Measurements from ENCODE around the gene IL36RN.

IL36RN gene

DNA sequence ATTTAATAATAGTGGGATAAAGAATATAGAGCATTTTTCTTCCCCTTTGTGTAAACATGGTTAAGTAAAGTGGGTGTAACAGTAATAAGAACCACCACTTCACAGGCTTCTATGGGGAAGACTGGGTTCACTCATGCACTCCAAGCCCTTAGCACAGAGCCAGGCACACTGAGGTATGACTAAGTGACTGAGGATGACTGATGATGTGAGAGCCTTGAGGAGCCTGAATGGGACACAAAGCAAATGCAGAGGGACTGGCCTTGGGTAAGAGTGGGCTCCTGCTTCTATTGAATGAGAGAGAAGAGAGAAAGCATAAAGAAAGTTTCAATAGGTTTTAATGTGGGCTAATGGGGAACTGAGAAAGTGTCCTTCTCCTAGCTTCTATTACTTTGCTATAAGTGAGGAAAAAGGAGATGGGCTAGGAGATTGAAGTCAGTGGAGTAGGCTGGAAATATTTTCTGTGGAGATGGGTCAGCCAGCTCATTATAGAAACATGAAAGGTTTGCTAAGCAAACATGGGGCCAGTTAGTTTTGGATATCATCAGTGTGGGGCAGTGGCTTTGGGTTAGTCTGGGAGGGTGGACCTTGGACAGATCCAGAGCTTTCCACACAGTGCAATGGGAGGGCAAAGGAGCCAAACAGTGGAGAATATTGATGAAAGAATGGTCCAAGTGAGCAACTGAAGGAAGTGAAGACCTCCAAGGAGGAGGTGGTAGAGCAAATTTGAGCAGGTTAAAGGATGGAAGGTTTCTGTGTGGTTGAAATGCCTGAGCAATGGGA, 29.4 kb downstream of the IL36RN start:
- H3K36me3 ChIP-seq (ENCODE audit: low read depth): no peaks in the 10 kb centered on the region
- no peak overlapping the region for H3K4me3 ChIP-seq (ENCODE audit: severe bottlenecking)
- H3K27ac ChIP-seq (ENCODE audit: poor library complexity, severe bottlenecking): no peak overlapping the region
- H3K4me1 ChIP-seq (ENCODE audit: insufficient read depth, poor library complexity, severe bottlenecking): peaks cover 8% of the 10 kb centered on the region
- no peaks in the 10 kb centered on the region for H3K27me3 ChIP-seq (ENCODE audit: insufficient read depth, poor library complexity, severe bottlenecking)
- no peak for ATAC-seq (ENCODE audit: low read depth)
- TF ChIP-seq CTCF (IDR thresholded peaks at IDR 0.05; ENCODE audit: poor library complexity, severe bottlenecking): no peak
- H3K9me3 ChIP-seq (ENCODE audit: severe bottlenecking): no peaks in the 10 kb centered on the region
- no peak for DNase-seq (ENCODE audit: low spot score)

DNA sequence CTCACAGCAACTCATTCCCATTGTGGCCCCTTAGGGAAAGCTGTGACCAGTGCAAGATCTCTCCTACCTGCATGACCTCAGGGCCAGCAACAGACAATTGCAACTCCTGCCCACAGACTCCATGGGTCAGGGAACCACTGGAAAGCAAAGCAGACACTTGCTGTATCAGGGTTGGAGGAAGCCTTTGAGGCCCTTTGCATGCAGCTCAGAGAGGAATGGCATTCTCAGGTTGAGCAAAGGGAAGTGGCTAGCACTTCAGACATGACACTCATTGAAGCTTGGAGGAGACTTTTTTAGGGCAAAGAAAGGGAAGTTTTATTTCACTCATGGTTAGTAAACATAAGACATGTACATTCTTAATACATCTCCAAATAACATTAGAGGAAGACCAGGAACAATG, 30.9 kb downstream of the IL36RN start:
- H3K9me3 ChIP-seq (ENCODE audit: severe bottlenecking): no peaks in the 10 kb centered on the region
- TF ChIP-seq CTCF (IDR thresholded peaks at IDR 0.05; ENCODE audit: poor library complexity, severe bottlenecking): no peak
- no peak overlapping the region for H3K27ac ChIP-seq (ENCODE audit: poor library complexity, severe bottlenecking)
- H3K27me3 ChIP-seq (ENCODE audit: insufficient read depth, poor library complexity, severe bottlenecking): no peaks in the 10 kb centered on the region
- ATAC-seq (ENCODE audit: low read depth) (no peak), DNase-seq (ENCODE audit: low spot score) (no peak)
- no peaks in the 10 kb centered on the region for H3K36me3 ChIP-seq (ENCODE audit: low read depth)
- H3K4me3 ChIP-seq (ENCODE audit: severe bottlenecking): no peak overlapping the region
- peaks cover 8% of the 10 kb centered on the region for H3K4me1 ChIP-seq (ENCODE audit: insufficient read depth, poor library complexity, severe bottlenecking)

GRCh38 chr2:113091231-113091896, 32.4 kb downstream of the IL36RN start:
- Histone ChIP-seq H3K36me3 (ENCODE audit: low read depth) (no peaks in the 10 kb centered on the region), H3K4me1 (ENCODE audit: insufficient read depth, poor library complexity, severe bottlenecking) (no peaks in the 10 kb centered on the region), H3K4me3 (ENCODE audit: severe bottlenecking) (no peak overlapping the region), H3K9me3 (ENCODE audit: severe bottlenecking) (no peaks in the 10 kb centered on the region), H3K27me3 (ENCODE audit: insufficient read depth, poor library complexity, severe bottlenecking) (no peaks in the 10 kb centered on the region), H3K27ac (ENCODE audit: poor library complexity, severe bottlenecking) (no peak overlapping the region)
- ATAC-seq (ENCODE audit: low read depth) (no peak), DNase-seq (ENCODE audit: low spot score) (no peak)
- TF ChIP-seq CTCF (IDR thresholded peaks at IDR 0.05; ENCODE audit: poor library complexity, severe bottlenecking): no peak

- H3K4me3 ChIP-seq (ENCODE audit: severe bottlenecking): no peak overlapping the region
- no peak for ATAC-seq (ENCODE audit: low read depth)
- H3K27me3 ChIP-seq (ENCODE audit: insufficient read depth, poor library complexity, severe bottlenecking): no peaks in the 10 kb centered on the region
- H3K27ac ChIP-seq (ENCODE audit: poor library complexity, severe bottlenecking): no peak overlapping the region
- H3K9me3 ChIP-seq (ENCODE audit: severe bottlenecking): no peaks in the 10 kb centered on the region
- H3K36me3 ChIP-seq (ENCODE audit: low read depth): no peaks in the 10 kb centered on the region
- H3K4me1 ChIP-seq (ENCODE audit: insufficient read depth, poor library complexity, severe bottlenecking): no peaks in the 10 kb centered on the region
- no peak for DNase-seq (ENCODE audit: low spot score)
- TF ChIP-seq CTCF (IDR thresholded peaks at IDR 0.05; ENCODE audit: poor library complexity, severe bottlenecking): no peak
These were observed 34.0 kb downstream of the IL36RN start for GRCh38 chr2:113092864-113093612.

Data from RWPE2 (cell line).